ENCODE data around the gene BACE1-AS.

BACE1-AS gene

DNA sequence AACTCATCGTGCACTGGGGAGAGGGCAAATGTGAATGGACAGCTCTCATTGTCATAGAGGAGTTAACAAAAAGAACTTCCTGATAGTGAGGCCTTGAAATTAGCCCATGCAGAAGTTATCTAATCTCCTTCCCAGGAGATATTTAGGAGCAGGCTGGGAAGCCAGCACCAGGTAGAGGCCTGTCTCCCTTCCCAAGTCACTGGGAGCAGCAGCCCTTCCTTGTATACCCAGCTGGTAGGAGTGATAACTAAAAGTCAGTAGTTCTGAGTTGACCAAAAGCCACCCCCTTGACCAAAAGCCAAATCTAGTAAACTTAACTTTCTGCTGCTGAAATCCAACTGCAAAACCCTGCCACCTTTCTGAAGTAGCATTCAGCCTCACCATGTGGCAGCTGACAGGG, 1.4 kb upstream of the BACE1-AS start:
- no peak for DNase-seq (ENCODE audit: extremely low read depth, low read depth)
- TF ChIP-seq, protein P1, sequence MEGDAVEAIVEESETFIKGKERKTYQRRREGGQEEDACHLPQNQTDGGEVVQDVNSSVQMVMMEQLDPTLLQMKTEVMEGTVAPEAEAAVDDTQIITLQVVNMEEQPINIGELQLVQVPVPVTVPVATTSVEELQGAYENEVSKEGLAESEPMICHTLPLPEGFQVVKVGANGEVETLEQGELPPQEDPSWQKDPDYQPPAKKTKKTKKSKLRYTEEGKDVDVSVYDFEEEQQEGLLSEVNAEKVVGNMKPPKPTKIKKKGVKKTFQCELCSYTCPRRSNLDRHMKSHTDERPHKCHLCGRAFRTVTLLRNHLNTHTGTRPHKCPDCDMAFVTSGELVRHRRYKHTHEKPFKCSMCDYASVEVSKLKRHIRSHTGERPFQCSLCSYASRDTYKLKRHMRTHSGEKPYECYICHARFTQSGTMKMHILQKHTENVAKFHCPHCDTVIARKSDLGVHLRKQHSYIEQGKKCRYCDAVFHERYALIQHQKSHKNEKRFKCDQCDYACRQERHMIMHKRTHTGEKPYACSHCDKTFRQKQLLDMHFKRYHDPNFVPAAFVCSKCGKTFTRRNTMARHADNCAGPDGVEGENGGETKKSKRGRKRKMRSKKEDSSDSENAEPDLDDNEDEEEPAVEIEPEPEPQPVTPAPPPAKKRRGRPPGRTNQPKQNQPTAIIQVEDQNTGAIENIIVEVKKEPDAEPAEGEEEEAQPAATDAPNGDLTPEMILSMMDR (IDR thresholded peaks at IDR 0.05; ENCODE audit: low read depth, low read length) = no peak

DNA sequence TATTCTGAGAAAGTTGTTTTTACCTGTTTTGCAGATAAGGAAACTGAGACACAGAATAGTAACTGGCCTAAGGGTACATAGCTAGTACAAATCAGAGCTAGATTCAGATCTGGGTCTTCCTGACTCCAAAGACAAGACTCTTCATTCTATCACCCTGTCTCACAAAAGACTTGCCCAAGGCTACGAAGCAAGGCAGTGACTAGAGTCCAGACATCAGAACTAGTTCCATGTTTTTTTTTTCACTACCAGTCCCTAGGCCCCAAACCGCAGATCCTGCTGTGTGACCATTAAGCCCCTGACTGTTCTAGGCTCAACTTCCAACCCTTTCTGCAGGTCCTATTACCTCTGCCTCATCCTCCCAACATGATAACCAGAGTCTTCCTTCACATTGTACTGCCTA, 1.5 kb downstream of the BACE1-AS start:
- TF ChIP-seq, protein P1 (IDR thresholded peaks at IDR 0.05; ENCODE audit: low read depth, low read length) = no peak
- no peak for DNase-seq (ENCODE audit: extremely low read depth, low read depth)

DNA sequence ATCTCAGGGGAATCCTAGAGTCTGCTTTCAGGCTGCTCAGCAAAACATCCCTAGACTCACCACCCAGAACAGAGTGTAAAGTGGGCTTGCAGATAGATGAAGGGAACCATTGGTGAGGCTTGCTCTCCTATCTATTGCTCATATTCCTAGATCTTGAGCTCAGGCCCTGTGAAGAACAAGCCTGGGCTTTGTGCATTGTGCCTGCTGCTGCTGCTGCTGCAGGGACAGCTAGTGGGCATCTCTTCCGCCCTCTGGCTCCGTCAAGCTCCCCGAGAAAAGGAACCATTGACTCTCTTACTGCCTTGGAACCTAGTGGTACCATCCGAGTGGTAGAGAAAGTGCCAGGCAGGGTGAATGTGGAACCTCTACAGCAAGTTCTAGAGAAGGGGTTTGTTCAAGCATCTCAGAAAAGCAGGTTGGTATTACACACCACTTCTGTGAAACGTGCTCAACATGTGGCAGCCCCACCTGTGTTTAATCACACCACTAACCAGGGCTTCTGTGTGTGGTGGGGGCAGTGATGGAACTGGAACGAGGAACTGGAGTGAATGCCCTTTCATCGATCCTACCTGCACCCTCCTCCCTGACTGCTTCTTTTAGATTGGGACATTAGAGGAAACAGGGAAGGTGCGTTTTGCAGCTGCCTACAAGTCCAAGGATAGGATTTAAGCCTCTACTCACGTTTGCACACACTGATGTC, 4.4 kb downstream of the BACE1-AS start:
- TF ChIP-seq, protein P1 (IDR thresholded peaks at IDR 0.05; ENCODE audit: low read depth, low read length) = no peak
- DNase-seq (ENCODE audit: extremely low read depth, low read depth) = no peak

DNA sequence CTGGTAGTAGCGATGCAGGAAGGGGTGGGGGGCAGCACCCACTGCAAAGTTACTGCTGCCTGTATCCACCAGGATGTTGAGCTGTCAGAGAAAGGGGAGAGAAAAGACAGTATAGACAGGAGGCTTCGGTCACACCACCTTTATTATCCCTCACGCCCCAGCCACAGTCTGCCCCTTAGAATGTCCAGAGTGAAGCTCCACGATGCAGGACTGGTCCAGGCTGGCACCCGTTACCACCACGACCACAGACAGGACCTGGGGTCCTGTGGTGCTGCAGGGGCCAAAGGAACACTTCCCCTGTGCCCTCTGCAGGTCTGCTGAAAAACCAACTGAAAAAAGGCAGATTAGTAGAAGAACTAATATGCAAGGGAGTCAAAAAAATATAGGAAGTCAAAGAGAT, 5.7 kb downstream of the BACE1-AS start:
- TF ChIP-seq, protein P1 (IDR thresholded peaks at IDR 0.05; ENCODE audit: low read depth, low read length) = no peak
- no peak for DNase-seq (ENCODE audit: extremely low read depth, low read depth)

DNA sequence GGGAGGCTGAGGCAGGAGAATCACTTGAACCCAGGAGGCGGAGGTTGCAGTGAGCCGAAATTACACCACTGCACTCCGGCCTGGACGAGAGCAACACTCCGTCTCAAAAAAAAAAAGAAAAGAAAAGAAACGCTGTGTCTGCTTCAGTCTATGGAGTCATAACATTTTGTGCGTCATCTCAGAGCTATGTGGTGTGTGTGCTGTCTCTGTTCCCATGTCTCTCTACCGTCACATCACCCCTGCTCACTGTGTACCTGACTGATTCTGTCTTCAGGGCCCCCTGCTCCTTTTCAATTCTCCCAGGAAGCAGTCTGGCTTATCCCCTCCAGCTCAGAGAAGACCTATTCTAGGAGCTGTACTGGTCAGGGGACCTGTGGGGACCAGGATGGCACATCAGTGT, 7.0 kb downstream of the BACE1-AS start:
- DNase-seq (ENCODE audit: extremely low read depth, low read depth) = no peak
- TF ChIP-seq, protein P1 (IDR thresholded peaks at IDR 0.05; ENCODE audit: low read depth, low read length) = no peak

DNA sequence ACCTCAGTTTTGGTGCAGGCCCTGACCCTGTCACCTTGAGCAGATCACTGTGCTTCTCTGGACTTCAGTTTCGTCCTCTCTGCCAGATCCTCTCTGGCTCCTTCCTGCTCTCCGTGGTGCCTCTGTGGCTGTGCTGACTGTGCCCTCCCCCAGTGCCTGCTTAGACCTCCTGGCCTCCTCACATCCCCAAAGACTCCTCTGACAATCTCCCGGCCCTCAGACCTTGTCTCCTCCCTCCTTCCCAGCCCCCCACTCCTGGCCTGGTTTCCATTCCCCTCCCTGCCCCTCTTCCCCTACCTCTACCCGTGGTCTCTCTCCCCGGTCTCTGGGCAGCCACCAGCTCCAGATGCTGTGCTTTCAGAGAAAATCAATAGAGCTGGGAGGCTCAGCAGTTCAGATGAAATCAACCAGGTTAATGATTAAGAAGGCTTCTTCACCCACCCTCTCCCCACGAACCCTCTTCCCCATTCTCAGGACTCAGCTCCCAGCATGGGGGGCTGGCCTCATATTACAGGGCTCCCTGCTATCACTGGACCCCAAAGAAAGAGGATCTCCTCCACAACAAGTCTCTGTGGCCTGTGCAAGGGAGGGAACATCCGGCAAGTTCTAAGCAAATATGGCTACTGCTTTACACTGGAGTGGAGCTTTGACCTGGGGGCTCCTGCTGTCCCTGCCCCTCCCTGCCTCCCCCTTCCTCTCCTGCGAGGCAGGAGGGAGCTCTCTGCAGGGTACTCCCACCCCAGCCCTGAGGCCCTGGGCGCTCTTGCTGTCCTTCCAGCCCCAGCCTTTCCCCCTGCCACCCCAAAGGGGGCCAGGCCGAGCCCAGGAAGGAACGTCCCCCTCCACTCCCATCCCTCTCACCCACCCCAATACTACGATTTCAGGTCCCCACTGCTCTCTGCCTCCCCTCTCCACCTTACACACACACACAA, 8.5 kb downstream of the BACE1-AS start:
- TF ChIP-seq, protein P1 (IDR thresholded peaks at IDR 0.05; ENCODE audit: low read depth, low read length) = no peak
- no peak for DNase-seq (ENCODE audit: extremely low read depth, low read depth)

DNA sequence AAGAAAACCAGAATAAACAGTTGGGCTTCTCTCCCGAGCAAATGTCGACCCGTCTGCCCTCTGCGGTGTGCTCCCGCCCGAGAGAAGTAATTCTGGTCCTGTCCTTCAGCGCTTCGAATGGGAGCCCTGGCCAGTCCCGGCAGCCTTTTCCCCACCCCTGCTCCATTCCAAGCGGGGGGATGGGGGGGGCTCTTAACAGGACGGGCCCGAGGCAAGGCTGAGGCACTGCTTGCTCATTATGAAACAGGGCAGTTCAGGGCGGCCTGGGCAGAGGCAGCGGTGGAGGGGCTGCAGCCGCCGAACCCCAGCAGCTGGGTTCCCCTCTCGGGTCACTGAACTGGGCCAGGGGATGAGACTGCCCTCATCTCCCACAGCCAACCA, 9.1 kb downstream of the BACE1-AS start:
- DNase-seq (ENCODE audit: extremely low read depth, low read depth) = no peak
- TF ChIP-seq, protein P1 (IDR thresholded peaks at IDR 0.05; ENCODE audit: low read depth, low read length) = no peak
